Breast epithelium (tissue), 3 donors: Measurements from ENCODE around the gene ABR.

Source experiments
- POLR2A ChIP-seq: fragments of 450-650 bp; IDR thresholded peaks from one replicate; pipeline ENCODE4 v1.6.1; 2016; ENCODE audit warnings: antibody characterized with exemption, mild to moderate bottlenecking, moderate library complexity
- TF ChIP-seq, protein P1 (sequence below), 3 donors: fragments of 450-650 bp; IDR thresholded peaks; one replicate each; pipeline ENCODE4 v1.5.1; 2016 to 2017; ENCODE audit warnings: antibody characterized with exemption in 3 of 3, mild to moderate bottlenecking in 3 of 3, moderate library complexity in 3 of 3

DNA sequence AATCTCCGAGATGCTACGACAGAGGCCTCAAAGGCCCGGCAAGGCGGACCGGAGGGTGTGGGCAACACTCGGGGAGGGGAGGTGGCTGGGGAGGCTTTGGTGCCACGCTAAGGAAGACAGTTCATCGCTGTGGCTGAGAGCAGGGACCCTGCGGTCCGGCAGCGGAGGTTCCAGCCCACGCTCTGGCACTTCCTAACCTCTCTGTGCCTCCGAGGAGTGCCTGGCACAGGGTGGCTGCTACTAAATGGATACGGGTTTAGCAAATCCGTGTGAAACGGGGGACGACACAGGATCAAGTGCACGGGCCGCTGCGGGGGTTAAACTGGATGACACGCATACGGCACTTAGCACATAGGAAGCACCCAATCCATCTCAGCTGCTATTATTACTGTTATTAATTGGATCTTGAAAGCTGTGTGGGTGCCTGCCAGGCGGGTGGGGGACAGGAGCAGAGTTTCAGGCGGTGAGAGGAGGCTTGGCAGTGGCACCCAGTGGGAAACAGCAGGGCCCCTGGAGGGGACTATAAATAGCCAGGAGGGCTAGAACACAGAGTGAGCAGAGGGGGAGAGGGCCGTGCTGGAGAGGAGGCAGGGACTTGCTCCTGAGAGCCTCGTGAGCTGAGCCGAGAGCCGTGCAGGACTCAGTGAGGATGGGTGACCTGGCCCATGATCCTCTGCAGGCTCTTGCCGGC is 45.0 kb downstream of the ABR start:
- no peak for TF ChIP-seq POLR2A
- TF ChIP-seq, protein P1, sequence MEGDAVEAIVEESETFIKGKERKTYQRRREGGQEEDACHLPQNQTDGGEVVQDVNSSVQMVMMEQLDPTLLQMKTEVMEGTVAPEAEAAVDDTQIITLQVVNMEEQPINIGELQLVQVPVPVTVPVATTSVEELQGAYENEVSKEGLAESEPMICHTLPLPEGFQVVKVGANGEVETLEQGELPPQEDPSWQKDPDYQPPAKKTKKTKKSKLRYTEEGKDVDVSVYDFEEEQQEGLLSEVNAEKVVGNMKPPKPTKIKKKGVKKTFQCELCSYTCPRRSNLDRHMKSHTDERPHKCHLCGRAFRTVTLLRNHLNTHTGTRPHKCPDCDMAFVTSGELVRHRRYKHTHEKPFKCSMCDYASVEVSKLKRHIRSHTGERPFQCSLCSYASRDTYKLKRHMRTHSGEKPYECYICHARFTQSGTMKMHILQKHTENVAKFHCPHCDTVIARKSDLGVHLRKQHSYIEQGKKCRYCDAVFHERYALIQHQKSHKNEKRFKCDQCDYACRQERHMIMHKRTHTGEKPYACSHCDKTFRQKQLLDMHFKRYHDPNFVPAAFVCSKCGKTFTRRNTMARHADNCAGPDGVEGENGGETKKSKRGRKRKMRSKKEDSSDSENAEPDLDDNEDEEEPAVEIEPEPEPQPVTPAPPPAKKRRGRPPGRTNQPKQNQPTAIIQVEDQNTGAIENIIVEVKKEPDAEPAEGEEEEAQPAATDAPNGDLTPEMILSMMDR (IDR thresholded peaks at IDR 0.05): no peak
